HEK293T (cell line): ENCODE results near the gene SUN1.
"Not testable (repeated sequence)": the region's sequence is repeated elsewhere in the genome, so short reads cannot be mapped to it uniquely, and the experiment has no call there.

ENCODE experiments used
- BHLHE40 ChIP-seq: fragments of 450-650 bp; IDR thresholded peaks from 2 replicates; pipeline ENCODE4 v1.6.1; 2016; ENCODE audit warnings: mild to moderate bottlenecking, moderate library complexity, borderline replicate concordance
- ELF4 ChIP-seq: fragments of 450-650 bp; IDR thresholded peaks from 2 replicates; pipeline ENCODE4 v1.6.1; 2017; ENCODE audit warnings: antibody characterized with exemption
- FOXK2 ChIP-seq: fragments of 450-650 bp; IDR thresholded peaks from 2 replicates; pipeline ENCODE4 v1.6.1; 2016; ENCODE audit warnings: mild to moderate bottlenecking
- FOXM1 ChIP-seq: fragments of 450-650 bp; IDR thresholded peaks from 2 replicates; pipeline ENCODE4 v1.6.1; 2017; ENCODE audit warnings: mild to moderate bottlenecking, borderline replicate concordance
- PKNOX1 ChIP-seq: fragments of 450-650 bp; IDR thresholded peaks from 2 replicates; pipeline ENCODE4 v1.6.1; 2016
- SP1 ChIP-seq: fragments of 450-650 bp; IDR thresholded peaks from 2 replicates; pipeline ENCODE4 v1.6.1; 2017
- SUZ12 ChIP-seq: fragments of 450-650 bp; IDR thresholded peaks from 2 replicates; pipeline ENCODE4 v1.6.1; 2016; ENCODE audit warnings: mild to moderate bottlenecking
- TARDBP ChIP-seq: fragments of 450-650 bp; IDR thresholded peaks from 2 replicates; pipeline ENCODE4 v1.6.1; 2016
- ZNF384 ChIP-seq: fragments of 450-650 bp; IDR thresholded peaks from 2 replicates; pipeline ENCODE4 v1.6.1; 2016

- TF ChIP-seq FOXK2, PKNOX1, SUZ12, FOXM1, SP1, ZNF384, TARDBP, ELF4, BHLHE40: not testable (repeated sequence)
These were observed 14.8 kb downstream of the SUN1 start for GRCh38 chr7:846958-847650.
